Naive B cell (primary cell): Measurements from ENCODE around the gene SLC8A2. TPM values are rescaled to one million over a fixed set of nuclear protein-coding genes. Genes with fewer than 3 reads are reported as not detected.

Experiments
- ATAC-seq, 2 donors: fragments of 150-1000 bp; cut with Tn5 transposase; 2 replicates each; pipeline ENCODE4 v1.10.0; 2021; ENCODE audit warnings: low read depth in 2 of 2, mild to moderate bottlenecking in 2 of 2, moderate library complexity in 2 of 2
- DNase-seq: peaks from one replicate; pipeline ENCODE4 v3.0.0; 2022
- H3K27ac Mint-ChIP-seq, 6 donors: one replicate each; pipeline ENCODE4 v1.8.0; 2020 to 2022; ENCODE audit warnings: mild to moderate bottlenecking in 6 of 6, mixed read lengths in 6 of 6, moderate library complexity in 5 of 6, inconsistent platforms in 2 of 6
- H3K27me3 Mint-ChIP-seq, 3 donors: one replicate each; pipeline ENCODE4 v1.8.0; 2021 to 2022; ENCODE audit warnings: mixed read lengths in 3 of 3, mild to moderate bottlenecking in 1 of 3
- H3K36me3 Mint-ChIP-seq, 2 donors: one replicate each; pipeline ENCODE4 v1.8.0; 2020 to 2022; ENCODE audit warnings: mixed read lengths in 2 of 2, inconsistent platforms in 1 of 2, mild to moderate bottlenecking in 1 of 2
- H3K4me1 Mint-ChIP-seq, 3 donors: one replicate each; pipeline ENCODE4 v1.8.0; 2020 to 2022; ENCODE audit warnings: mixed read lengths in 3 of 3, inconsistent platforms in 1 of 3, mild to moderate bottlenecking in 1 of 3, moderate library complexity in 1 of 3
- H3K4me3 Mint-ChIP-seq, 8 donors: one replicate each; pipeline ENCODE4 v1.8.0; 2020 to 2022; ENCODE audit warnings: mild to moderate bottlenecking in 8 of 8, mixed read lengths in 8 of 8, moderate library complexity in 8 of 8, inconsistent platforms in 2 of 8
- H3K9me3 Mint-ChIP-seq, 7 donors: one replicate each; pipeline ENCODE4 v1.8.0; 2020 to 2022; ENCODE audit warnings: mixed read lengths in 7 of 7, mild to moderate bottlenecking in 5 of 7, inconsistent platforms in 2 of 7, moderate library complexity in 1 of 7
- polyA plus RNA-seq, 6 donors: library from polyadenylated mRNA; unstranded; fragments of 300-500 nt; fragmentation: Illumina TruSeq; gene quantifications; one replicate each; pipeline ENCODE4 v1.2.3, GENCODE V29; 2021; ENCODE audit warnings: low read depth in 6 of 6

Gene SLC8A2
- polyA plus RNA-seq, 6 donors from 2014 or later, result not detected

DNA sequence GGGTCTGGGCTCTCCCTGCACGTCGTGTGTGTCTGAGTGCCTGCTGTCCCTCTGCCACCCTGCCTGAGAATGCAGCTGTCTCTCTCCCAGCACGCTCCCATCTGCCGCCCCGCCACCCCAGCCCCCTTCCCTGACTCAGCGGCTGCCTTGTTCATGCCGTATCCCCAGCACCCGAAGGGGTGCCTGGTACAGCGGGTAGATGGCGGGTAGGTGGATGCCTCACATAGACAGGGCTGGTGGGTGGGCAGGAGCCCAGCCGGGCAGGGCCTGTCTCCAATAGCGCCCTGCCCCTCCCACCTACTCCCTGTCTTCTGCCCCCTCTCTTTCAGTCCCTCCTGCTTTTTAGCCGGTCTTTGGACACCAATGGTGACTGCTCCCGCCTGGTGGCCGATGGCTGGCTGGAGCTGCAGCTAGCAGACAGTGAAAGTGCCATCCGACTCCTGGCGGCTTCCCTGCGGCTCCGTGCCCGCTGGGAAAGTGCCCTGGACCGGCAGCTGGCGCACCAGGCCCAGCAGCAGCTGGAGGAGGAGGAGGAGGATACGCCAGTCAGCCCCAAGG lies 92.2 kb downstream of the SLC8A2 start:
- H3K9me3 Mint-ChIP-seq, result peaks cover 0 to 3% (median 0%) of the 10 kb centered on the region in 7 donors
- no peak overlapping the region for H3K27ac Mint-ChIP-seq
- ATAC-seq (no peak), DNase-seq (no peak)
- peaks cover 15 to 26% (median 25%) of the 10 kb centered on the region in 3 donors for H3K4me1 Mint-ChIP-seq
- no peaks in the 10 kb centered on the region for H3K27me3 Mint-ChIP-seq
- H3K4me3 Mint-ChIP-seq, result no peak overlapping the region
- H3K36me3 Mint-ChIP-seq, result peaks cover 0 to 22% of the 10 kb centered on the region in 2 donors

DNA sequence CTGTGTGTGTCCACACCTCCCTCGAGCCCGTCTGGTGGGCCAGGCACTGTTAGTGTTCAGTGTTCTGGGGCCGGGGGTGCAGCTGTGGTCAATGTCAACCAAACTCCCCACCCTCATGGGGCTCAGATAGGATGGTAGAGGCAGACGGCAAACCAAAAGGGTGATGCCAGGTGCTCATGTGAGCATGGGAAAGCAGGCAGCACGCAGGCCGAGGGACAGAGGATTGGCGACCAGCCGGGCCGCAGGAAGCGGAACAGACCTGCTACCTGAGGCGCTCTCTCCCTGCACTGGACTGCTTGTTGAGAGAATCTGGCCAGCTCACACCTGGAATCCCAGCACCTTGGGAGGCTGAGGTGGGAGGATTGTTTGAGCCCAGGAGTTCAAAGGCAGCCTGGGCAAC lies 93.4 kb downstream of the SLC8A2 start:
- H3K27ac Mint-ChIP-seq, result no peak overlapping the region
- peaks cover 0 to 3% (median 0%) of the 10 kb centered on the region in 7 donors for H3K9me3 Mint-ChIP-seq
- DNase-seq, result no peak
- peaks cover 14 to 22% (median 20%) of the 10 kb centered on the region in 3 donors for H3K4me1 Mint-ChIP-seq
- no peak overlapping the region for H3K4me3 Mint-ChIP-seq
- peaks cover 0 to 22% of the 10 kb centered on the region in 2 donors for H3K36me3 Mint-ChIP-seq
- ATAC-seq, result no peak
- H3K27me3 Mint-ChIP-seq, result no peaks in the 10 kb centered on the region

Other genes with a start within 250 kb of the SLC8A2 start
- 1 to 10 TPM in 2 of 6 donors, under 1 TPM in 4; 0.32 to 1.4 (median 0.70) TPM for gene BBC3, start 240.7 kb downstream of the SLC8A2 start, polyA plus RNA-seq
- 10 to 100 TPM in 2 of 6 donors, 1 to 10 TPM in 4; 7.8 to 13.2 (median 8.8) TPM for gene CCDC9, start 215.4 kb downstream of the SLC8A2 start, polyA plus RNA-seq
- gene INAFM1, start 197.0 kb downstream of the SLC8A2 start, polyA plus RNA-seq, result 1 to 10 TPM; 3.9 to 7.7 (median 5.6) TPM
- gene C5AR1, start 162.0 kb downstream of the SLC8A2 start, polyA plus RNA-seq, result under 1 TPM in 5 of 6 donors, not detected in 1; 0.16 to 0.95 (median 0.21) TPM
- gene C5AR2, start 139.7 kb downstream of the SLC8A2 start, polyA plus RNA-seq, result not detected
- gene DHX34, start 122.6 kb downstream of the SLC8A2 start, polyA plus RNA-seq, result 10 to 100 TPM in 1 of 6 donors, 1 to 10 TPM in 4, not detected in 1; 3.0 to 13.3 (median 4.1) TPM
- not detected for gene MEIS3, start 52.4 kb downstream of the SLC8A2 start, polyA plus RNA-seq
- 10 to 100 TPM in 2 of 6 donors, 1 to 10 TPM in 4; 6.1 to 25.8 (median 9.3) TPM for gene KPTN, start 12.3 kb upstream of the SLC8A2 start, polyA plus RNA-seq
- gene NAPA, start 43.2 kb upstream of the SLC8A2 start, polyA plus RNA-seq, result 100 to 1,000 TPM in 1 of 6 donors, 10 to 100 TPM in 5; 68.5 to 111 (median 78.4) TPM
- gene ZNF541, start 101.3 kb upstream of the SLC8A2 start, polyA plus RNA-seq, result not detected
- gene BICRA, start 137.2 kb upstream of the SLC8A2 start, polyA plus RNA-seq, result 1 to 10 TPM in 1 of 6 donors, under 1 TPM in 4, not detected in 1; 0.37 to 1.5 (median 0.83) TPM
- gene EHD2, start 241.5 kb upstream of the SLC8A2 start, polyA plus RNA-seq, result not detected